Stimulated activated CD8-positive, alpha-beta memory T cell treated with anti-CD3 and anti-CD28 coated beads, Interleukin-15, amount 100 ng/mL, for 24 hours (primary cell): ENCODE data around the gene TAOK3.
"Not testable (repeated sequence)": the region's sequence is repeated elsewhere in the genome, so short reads cannot be mapped to it uniquely, and the experiment has no call there.

Experiments
- DNase-seq: peaks from one replicate; pipeline ENCODE4 v3.0.0-alpha.2; 2020; ENCODE audit warnings: low read depth

The TAOK3 gene

GRCh38 chr12:118135788-118136558, 236.7 kb downstream of the TAOK3 start, which contains the start of gene PEBP1:
Gene PEBP1 (plus strand): TSS chr12:118136124. CDS start chr12:118136210, 86 bp downstream.
- DNase-seq, result peak; percentile 80

GRCh38 chr12:118129436-118129835, 243.3 kb downstream of the TAOK3 start:
- DNase-seq, result not testable (repeated sequence)

- no peak for DNase-seq
These were observed 244.8 kb downstream of the TAOK3 start for GRCh38 chr12:118127867-118128266.

- DNase-seq, result no peak
These were observed 246.5 kb downstream of the TAOK3 start for GRCh38 chr12:118126119-118126757.

GRCh38 chr12:118125743-118126118, 247.0 kb downstream of the TAOK3 start:
- DNase-seq, result no peak

GRCh38 chr12:118124333-118124874, 248.3 kb downstream of the TAOK3 start:
- DNase-seq, result no peak

GRCh38 chr12:118122264-118122663, 250.4 kb downstream of the TAOK3 start:
- no peak for DNase-seq

GRCh38 chr12:118120579-118121363, 251.9 kb downstream of the TAOK3 start:
- peak; percentile 26 for DNase-seq

- no peak for DNase-seq
These were observed 253.2 kb downstream of the TAOK3 start for GRCh38 chr12:118119449-118119879.

GRCh38 chr12:118109088-118109487, 263.6 kb downstream of the TAOK3 start:
- no peak for DNase-seq

GRCh38 chr12:118107694-118108093, 265.0 kb downstream of the TAOK3 start:
- no peak for DNase-seq

GRCh38 chr12:118107011-118107410, 265.7 kb downstream of the TAOK3 start:
- no peak for DNase-seq

- DNase-seq, result no peak
These were observed 268.9 kb downstream of the TAOK3 start, which contains the start of gene VSIG10 for GRCh38 chr12:118103601-118104382. Gene VSIG10 (minus strand): TSS chr12:118104011. CDS start chr12:118103671, 340 bp downstream.

GRCh38 chr12:118103201-118103600, 269.5 kb downstream of the TAOK3 start:
- no peak for DNase-seq

GRCh38 chr12:118102609-118103008, 270.1 kb downstream of the TAOK3 start:
- DNase-seq, result no peak

GRCh38 chr12:118102070-118102469, 270.6 kb downstream of the TAOK3 start:
- no peak for DNase-seq

GRCh38 chr12:118101051-118101450, 271.7 kb downstream of the TAOK3 start:
- DNase-seq, result no peak
